Measurements from ENCODE around the gene PIKFYVE.

The PIKFYVE gene

DNA sequence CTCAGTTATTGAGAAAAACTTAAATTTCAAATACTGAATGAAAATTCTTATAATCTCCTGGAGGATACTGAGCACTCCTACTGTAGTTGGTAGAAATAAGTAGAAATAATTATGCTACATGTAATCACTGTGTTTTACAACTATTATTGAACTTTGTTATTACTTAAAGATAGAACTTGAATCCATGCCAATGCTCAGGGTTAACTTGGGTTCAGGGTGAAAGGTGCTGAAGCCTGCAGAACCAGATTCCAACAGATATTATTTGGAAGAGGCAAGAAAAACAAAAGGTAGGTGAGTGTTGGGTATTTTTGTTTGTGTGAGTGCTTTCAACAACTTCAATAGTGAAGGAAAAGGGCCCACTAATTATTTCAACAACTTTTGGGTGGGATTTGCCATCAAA, 21.6 kb upstream of the PIKFYVE start:
- no peak for DNase-seq (ENCODE audit: low read depth, low spot score)
- H3K9me3 ChIP-seq (ENCODE audit: control insufficient read depth, insufficient read depth, low read length): no peaks in the 10 kb centered on the region
- no peaks in the 10 kb centered on the region for H3K4me1 ChIP-seq (ENCODE audit: control insufficient read depth, insufficient read depth, low read length)
- H3K27me3 ChIP-seq (ENCODE audit: control insufficient read depth, insufficient read depth, low read length): no peaks in the 10 kb centered on the region
- H3K36me3 ChIP-seq (ENCODE audit: control insufficient read depth, insufficient read depth, low read length): peaks cover 23% of the 10 kb centered on the region; the same call in 1 of the 2 replicates
- H3K4me3 ChIP-seq (ENCODE audit: low read length): no peak overlapping the region
- no peak overlapping the region for H3K27ac ChIP-seq (ENCODE audit: low read length)

DNA sequence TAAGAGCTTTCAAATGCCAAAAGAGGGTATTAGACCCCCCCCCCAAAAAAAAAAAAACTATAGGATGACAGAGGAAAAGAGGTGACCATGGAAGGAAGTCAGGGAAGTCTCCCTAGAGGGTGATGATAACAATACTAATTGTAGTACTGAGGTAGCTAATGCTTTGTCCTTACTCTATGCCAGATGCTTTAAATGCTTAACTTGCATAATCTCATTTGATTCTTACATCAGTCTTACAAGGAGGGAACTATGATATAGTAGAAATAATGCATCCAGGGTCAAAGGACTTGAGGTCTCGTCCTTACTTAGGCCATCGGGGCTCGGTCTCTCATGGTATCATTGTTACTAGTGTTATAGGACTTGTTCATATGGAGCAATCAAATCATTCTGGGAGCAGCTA, 20.3 kb upstream of the PIKFYVE start:
- Histone ChIP-seq H3K27me3 (ENCODE audit: control insufficient read depth, insufficient read depth, low read length) (no peaks in the 10 kb centered on the region), H3K4me1 (ENCODE audit: control insufficient read depth, insufficient read depth, low read length) (no peaks in the 10 kb centered on the region), H3K4me3 (ENCODE audit: low read length) (no peak overlapping the region), H3K9me3 (ENCODE audit: control insufficient read depth, insufficient read depth, low read length) (no peaks in the 10 kb centered on the region), H3K27ac (ENCODE audit: low read length) (no peak overlapping the region), H3K36me3 (ENCODE audit: control insufficient read depth, insufficient read depth, low read length) (peaks cover 19% of the 10 kb centered on the region; the same call in 1 of the 2 replicates)
- DNase-seq (ENCODE audit: low read depth, low spot score): no peak
- no CpG with 5 or more reads among the region's 3 CpGs for WGBS (ENCODE audit: insufficient coverage, insufficient read length)

DNA sequence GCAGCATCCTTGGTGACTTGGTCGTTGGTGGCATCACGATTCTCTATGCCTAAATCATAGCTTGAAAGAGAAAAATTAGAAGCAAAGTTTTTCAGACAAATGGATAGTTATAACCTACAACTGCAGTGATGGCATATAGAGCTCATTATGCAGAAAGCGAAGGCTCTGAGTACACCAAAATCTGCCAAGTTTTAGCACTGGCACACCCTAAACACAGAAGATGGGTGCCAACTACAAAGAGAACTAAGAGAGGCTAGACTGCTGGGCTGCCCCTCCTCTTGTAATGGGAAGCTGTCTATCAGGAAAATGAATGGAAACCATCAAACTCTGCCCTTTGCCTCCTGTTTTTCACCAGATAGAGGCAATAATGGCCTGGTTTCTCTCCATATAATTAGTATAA, 17.5 kb upstream of the PIKFYVE start:
- H3K27me3 ChIP-seq (ENCODE audit: control insufficient read depth, insufficient read depth, low read length): no peaks in the 10 kb centered on the region
- H3K4me1 ChIP-seq (ENCODE audit: control insufficient read depth, insufficient read depth, low read length): no peaks in the 10 kb centered on the region; the same call in 1 of the 2 replicates
- H3K9me3 ChIP-seq (ENCODE audit: control insufficient read depth, insufficient read depth, low read length): no peaks in the 10 kb centered on the region
- no peak overlapping the region for H3K27ac ChIP-seq (ENCODE audit: low read length)
- no peak overlapping the region for H3K4me3 ChIP-seq (ENCODE audit: low read length)
- peaks cover 15% of the 10 kb centered on the region; the same call in 1 of the 2 replicates for H3K36me3 ChIP-seq (ENCODE audit: control insufficient read depth, insufficient read depth, low read length)
- DNase-seq (ENCODE audit: low read depth, low spot score): no peak
- no CpG with 5 or more reads among the region's 3 CpGs for WGBS (ENCODE audit: insufficient coverage, insufficient read length)

DNA sequence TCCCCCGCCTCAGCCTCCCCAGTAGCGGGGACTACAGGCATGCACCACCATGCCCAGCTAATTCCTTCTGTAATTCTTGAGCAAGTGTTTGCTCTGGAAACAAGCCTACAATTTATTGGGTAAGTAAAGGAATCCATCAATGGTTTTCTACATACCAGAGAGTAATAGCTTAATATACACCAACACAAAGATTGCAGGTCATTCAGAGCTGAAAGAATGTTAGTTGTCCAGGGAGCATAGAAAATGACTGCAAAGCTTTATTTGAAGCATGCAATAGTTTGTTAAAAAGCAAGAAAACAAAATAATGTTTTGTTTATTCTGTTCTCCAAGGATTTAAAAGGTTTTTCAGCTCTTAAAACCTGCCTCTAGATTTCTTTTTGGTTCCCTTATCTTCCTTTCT, 16.8 kb upstream of the PIKFYVE start:
- H3K4me1 ChIP-seq (ENCODE audit: control insufficient read depth, insufficient read depth, low read length): no peaks in the 10 kb centered on the region; the same call in 1 of the 2 replicates
- DNase-seq (ENCODE audit: low read depth, low spot score): no peak
- no peaks in the 10 kb centered on the region for H3K9me3 ChIP-seq (ENCODE audit: control insufficient read depth, insufficient read depth, low read length)
- WGBS (ENCODE audit: insufficient coverage, insufficient read length): no CpG with 5 or more reads among the region's 2 CpGs
- no peak overlapping the region for H3K27ac ChIP-seq (ENCODE audit: low read length)
- H3K36me3 ChIP-seq (ENCODE audit: control insufficient read depth, insufficient read depth, low read length): peaks cover 15% of the 10 kb centered on the region; the same call in 1 of the 2 replicates
- no peaks in the 10 kb centered on the region for H3K27me3 ChIP-seq (ENCODE audit: control insufficient read depth, insufficient read depth, low read length)
- H3K4me3 ChIP-seq (ENCODE audit: low read length): no peak overlapping the region

DNA sequence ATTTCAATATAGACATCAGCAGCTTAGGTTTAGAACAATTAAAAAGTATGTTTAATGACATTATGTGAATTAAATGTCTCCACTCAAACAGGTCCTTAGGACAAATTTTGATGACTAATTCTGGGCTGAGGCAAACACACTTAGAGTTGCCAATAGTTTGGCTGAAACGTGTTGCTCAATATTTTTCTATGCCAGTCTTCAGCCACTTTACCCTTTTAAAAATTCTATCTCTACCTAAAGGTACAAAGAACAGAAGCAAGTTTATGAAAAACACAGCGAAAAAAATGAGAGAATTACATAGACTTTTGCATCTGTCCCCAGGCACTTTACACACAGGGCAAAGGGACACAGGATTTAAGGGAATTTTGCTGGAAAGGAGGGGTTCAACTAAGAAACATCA, 15.7 kb upstream of the PIKFYVE start:
- no CpG with 5 or more reads among the region's 2 CpGs for WGBS (ENCODE audit: insufficient coverage, insufficient read length)
- peaks cover 15% of the 10 kb centered on the region; the same call in 1 of the 2 replicates for H3K36me3 ChIP-seq (ENCODE audit: control insufficient read depth, insufficient read depth, low read length)

DNA sequence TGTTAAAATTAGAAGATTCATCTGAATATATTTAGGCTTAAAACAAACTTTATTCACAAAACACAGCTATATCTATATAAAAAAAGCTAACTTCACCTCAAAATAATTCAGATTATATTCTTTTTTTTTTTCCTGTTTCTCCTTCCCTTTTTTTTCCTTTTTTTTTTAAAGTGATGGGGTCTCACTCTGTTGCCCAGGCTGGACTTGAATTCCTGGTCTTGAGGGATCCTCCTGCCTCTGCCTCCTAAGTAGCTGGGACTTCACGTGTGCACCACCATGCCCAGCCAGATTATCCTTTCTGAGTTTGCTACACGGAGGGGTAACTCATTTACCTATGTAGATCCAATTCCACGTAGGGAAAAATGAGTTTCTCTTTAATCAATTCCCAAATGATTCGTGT, 15.0 kb upstream of the PIKFYVE start:
- DNase-seq (ENCODE audit: low read depth, low spot score): no peak
- H3K4me3 ChIP-seq (ENCODE audit: low read length): no peak overlapping the region
- no peaks in the 10 kb centered on the region for H3K9me3 ChIP-seq (ENCODE audit: control insufficient read depth, insufficient read depth, low read length)
- H3K4me1 ChIP-seq (ENCODE audit: control insufficient read depth, insufficient read depth, low read length): no peaks in the 10 kb centered on the region; the same call in 1 of the 2 replicates
- no peak overlapping the region for H3K27ac ChIP-seq (ENCODE audit: low read length)
- peaks cover 15% of the 10 kb centered on the region; the same call in 1 of the 2 replicates for H3K36me3 ChIP-seq (ENCODE audit: control insufficient read depth, insufficient read depth, low read length)
- no CpG with 5 or more reads among the region's 4 CpGs for WGBS (ENCODE audit: insufficient coverage, insufficient read length)
- no peaks in the 10 kb centered on the region for H3K27me3 ChIP-seq (ENCODE audit: control insufficient read depth, insufficient read depth, low read length)

More for the DNA sequence above, 15.7 kb upstream of the PIKFYVE start:
- no peaks in the 10 kb centered on the region for H3K9me3 ChIP-seq (ENCODE audit: control insufficient read depth, insufficient read depth, low read length)
- H3K27me3 ChIP-seq (ENCODE audit: control insufficient read depth, insufficient read depth, low read length): no peaks in the 10 kb centered on the region
- H3K4me3 ChIP-seq (ENCODE audit: low read length): no peak overlapping the region
- no peak overlapping the region for H3K27ac ChIP-seq (ENCODE audit: low read length)
- DNase-seq (ENCODE audit: low read depth, low spot score): no peak
- H3K4me1 ChIP-seq (ENCODE audit: control insufficient read depth, insufficient read depth, low read length): no peaks in the 10 kb centered on the region; the same call in 1 of the 2 replicates

DNA sequence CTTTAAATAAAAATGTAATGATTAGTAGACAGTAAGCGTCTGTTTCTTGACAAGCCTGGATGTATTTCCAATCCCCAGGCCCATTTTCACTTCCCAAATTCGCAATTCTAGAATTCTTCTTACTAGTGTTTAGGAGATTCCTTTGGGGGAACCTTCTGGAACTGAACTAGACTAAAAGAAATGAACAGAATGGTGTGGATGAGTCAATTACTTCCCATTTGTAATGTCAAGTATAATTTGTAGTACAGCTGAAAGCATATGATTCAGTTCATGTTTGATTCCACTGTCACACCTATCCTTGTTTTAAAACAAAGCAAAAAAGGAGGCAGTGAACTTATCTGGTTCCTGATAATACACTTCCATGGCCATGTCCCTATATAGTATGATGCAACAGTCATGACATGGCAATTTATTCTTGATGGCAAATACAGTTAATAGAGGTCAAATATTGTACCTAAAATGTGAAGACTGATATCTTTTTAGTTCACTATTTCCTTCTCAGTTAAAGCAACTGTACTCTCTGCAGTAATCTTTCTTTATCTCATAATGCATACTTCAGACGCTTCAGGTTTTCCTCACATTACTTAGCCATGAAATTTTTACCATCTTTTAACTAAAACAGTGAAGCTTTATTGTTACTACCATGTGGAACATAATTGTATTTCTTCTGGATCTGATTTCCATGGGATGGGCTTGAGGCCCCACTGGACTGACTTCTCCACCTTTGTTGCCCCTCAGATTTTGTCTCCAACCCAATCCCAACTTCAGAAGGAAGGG, 13.2 kb upstream of the PIKFYVE start:
- WGBS (ENCODE audit: insufficient coverage, insufficient read length): 100% methylated on average over 1 of the region's 3 CpGs
- Histone ChIP-seq H3K4me3 (ENCODE audit: low read length) (no peak overlapping the region), H3K9me3 (ENCODE audit: control insufficient read depth, insufficient read depth, low read length) (no peaks in the 10 kb centered on the region), H3K27ac (ENCODE audit: low read length) (no peak overlapping the region), H3K4me1 (ENCODE audit: control insufficient read depth, insufficient read depth, low read length) (no peaks in the 10 kb centered on the region; the same call in 1 of the 2 replicates), H3K36me3 (ENCODE audit: control insufficient read depth, insufficient read depth, low read length) (peaks cover 10% of the 10 kb centered on the region; the same call in 1 of the 2 replicates), H3K27me3 (ENCODE audit: control insufficient read depth, insufficient read depth, low read length) (no peaks in the 10 kb centered on the region)
- DNase-seq (ENCODE audit: low read depth, low spot score): no peak

DNA sequence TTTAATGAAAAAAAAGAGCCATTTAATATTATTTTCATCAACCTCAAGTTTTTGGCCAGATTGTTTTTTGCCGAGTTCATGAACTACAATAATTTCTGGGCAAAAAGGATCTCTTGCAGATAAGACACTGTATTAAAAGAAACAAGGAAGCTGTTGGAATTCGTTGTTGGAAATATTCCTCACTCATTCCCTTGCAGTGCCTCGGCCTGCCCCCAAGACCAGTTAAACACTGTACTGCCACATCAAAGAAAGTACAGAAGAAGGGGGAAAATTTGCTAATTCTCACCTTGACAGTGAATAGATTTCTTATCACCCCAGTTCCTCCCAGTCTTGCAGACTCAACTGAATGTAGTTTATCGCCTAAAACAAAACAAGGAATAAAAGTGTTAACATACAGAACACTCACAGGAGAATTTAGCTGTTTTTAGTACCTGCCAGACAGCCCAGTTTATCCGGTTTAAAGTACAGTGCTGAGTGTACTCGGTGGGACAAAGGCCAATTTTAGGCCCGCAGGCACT, 12.4 kb upstream of the PIKFYVE start:
- Histone ChIP-seq H3K27ac (ENCODE audit: low read length) (no peak overlapping the region), H3K36me3 (ENCODE audit: control insufficient read depth, insufficient read depth, low read length) (peaks cover 6% of the 10 kb centered on the region; the same call in 1 of the 2 replicates), H3K9me3 (ENCODE audit: control insufficient read depth, insufficient read depth, low read length) (no peaks in the 10 kb centered on the region), H3K4me3 (ENCODE audit: low read length) (peak overlapping the region; percentile 84), H3K4me1 (ENCODE audit: control insufficient read depth, insufficient read depth, low read length) (no peaks in the 10 kb centered on the region; the same call in 1 of the 2 replicates), H3K27me3 (ENCODE audit: control insufficient read depth, insufficient read depth, low read length) (no peaks in the 10 kb centered on the region)
- DNase-seq (ENCODE audit: low read depth, low spot score): no peak
- WGBS (ENCODE audit: insufficient coverage, insufficient read length): no CpG with 5 or more reads among the region's 7 CpGs

DNA sequence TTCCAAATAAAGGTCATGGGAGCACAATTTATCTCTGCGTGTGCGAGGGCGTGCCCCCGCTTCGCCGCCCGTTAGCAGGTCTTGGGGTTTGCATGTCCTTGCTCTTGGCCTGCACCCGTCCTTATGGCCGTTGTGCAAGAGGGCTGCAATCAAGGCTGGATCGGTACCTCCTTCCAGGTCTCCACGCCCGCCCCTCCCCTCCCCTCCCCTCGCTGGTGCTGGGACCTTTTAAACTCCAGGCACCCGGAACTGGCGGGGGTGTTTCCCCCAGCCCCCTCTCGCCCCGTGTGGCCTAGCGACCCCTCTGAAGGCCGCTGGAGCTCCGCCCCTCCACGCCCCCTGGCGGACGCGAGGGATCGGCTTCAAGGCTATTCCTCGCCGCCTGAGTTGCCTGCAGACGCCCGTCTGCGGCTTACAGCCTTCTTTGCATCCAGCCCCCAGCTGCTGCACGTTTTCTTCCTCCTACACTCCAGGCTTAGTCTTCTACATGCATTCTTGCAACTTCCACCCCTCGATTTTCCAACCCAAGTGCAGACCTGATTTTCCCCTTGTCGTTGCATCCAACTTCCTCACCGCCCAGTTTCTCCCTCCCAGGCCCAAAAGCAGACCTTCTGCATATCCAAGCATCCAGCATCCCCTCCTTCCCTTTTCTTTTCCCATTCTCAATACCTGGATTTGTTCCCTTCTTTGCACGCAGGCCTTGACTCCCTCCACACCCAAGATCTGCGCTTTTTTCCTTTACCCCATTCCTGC, 11.8 kb upstream of the PIKFYVE start:
- WGBS (ENCODE audit: insufficient coverage, insufficient read length): no CpG with 5 or more reads among the region's 36 CpGs
- DNase-seq (ENCODE audit: low read depth, low spot score): peak; percentile 79
- peaks cover 5% of the 10 kb centered on the region; the same call in 1 of the 2 replicates for H3K36me3 ChIP-seq (ENCODE audit: control insufficient read depth, insufficient read depth, low read length)
- H3K4me3 ChIP-seq (ENCODE audit: low read length): peak overlapping the region; percentile 84
- no peaks in the 10 kb centered on the region; the same call in 1 of the 2 replicates for H3K4me1 ChIP-seq (ENCODE audit: control insufficient read depth, insufficient read depth, low read length)
- H3K27ac ChIP-seq (ENCODE audit: low read length): no peak overlapping the region
- H3K9me3 ChIP-seq (ENCODE audit: control insufficient read depth, insufficient read depth, low read length): no peaks in the 10 kb centered on the region
- H3K27me3 ChIP-seq (ENCODE audit: control insufficient read depth, insufficient read depth, low read length): no peaks in the 10 kb centered on the region

DNA sequence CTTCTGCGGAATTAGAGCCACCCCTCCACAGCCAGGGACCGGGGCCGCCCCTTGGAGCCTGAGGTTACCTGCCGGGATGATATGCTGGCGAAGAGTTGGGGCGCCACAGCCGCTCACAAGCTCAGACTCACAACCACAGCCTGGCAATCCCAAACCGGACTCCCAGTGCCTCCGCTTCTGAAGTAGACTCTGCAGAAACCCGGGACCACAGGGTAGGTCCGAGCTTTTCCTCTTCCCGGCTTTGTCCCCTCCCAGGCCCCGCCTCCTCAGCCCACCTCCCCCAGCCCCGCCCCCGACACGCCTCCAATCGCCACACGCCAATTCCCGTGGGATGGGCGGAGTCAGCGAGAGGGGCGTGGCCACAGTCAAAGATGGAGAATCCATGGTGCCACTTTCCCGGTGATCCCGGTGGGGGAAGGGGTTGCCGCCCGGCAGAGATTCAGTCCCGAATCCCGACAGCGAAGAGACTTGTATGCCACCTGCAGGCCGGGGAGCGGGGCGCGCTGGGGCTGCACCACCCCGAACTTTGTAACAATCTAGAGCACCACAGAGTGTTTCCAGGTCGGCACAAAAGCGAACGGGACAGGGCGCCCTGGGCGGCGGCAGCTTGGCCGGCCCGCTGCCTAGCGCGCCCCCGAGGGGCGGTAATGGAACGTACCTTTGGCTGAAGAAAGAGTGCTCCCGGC, 11.0 kb upstream of the PIKFYVE start, which contains the start of gene IDH1:
TSS of gene IDH1 (minus strand) at position 201 of the 686 bp plus-strand sequence. CDS start 3,520 bp downstream, outside the sequence.
- Histone ChIP-seq H3K27ac (ENCODE audit: low read length) (no peak within 1 kb of the TSS), H3K4me3 (ENCODE audit: low read length) (peak within 1 kb of the TSS; percentile 84), H3K9me3 (ENCODE audit: control insufficient read depth, insufficient read depth, low read length) (no peaks in the 10 kb centered on the region), H3K36me3 (ENCODE audit: control insufficient read depth, insufficient read depth, low read length) (peaks cover 5% of the 10 kb centered on the region; the same call in 1 of the 2 replicates), H3K4me1 (ENCODE audit: control insufficient read depth, insufficient read depth, low read length) (no peaks in the 10 kb centered on the region; the same call in 1 of the 2 replicates), H3K27me3 (ENCODE audit: control insufficient read depth, insufficient read depth, low read length) (no peaks in the 10 kb centered on the region)
- peak; percentile 82 for DNase-seq (ENCODE audit: low read depth, low spot score)
- no CpG with 5 or more reads among the region's 48 CpGs for WGBS (ENCODE audit: insufficient coverage, insufficient read length)
